ENCODE measurements around the gene COL24A1. TPM values are rescaled to one million over a fixed set of nuclear protein-coding genes. Genes with fewer than 3 reads are reported as not detected.
"Not testable (repeated sequence)": the region's sequence is repeated elsewhere in the genome, so short reads cannot be mapped to it uniquely, and the experiment has no call there.

Gene COL24A1
- total and polyA plus RNA-seq, 10 donors: 0.06 to 1.1 (median 0.55) TPM

GRCh38 chr1:86089765-86090164 lies 66.8 kb downstream of the COL24A1 start:
- no peak overlapping the region for H3K27ac ChIP-seq
- TF ChIP-seq POLR2A (IDR thresholded peaks at IDR 0.05): no peak
- TF ChIP-seq POLR2AphosphoS5 (IDR thresholded peaks at IDR 0.05): no peak
- no peak for TF ChIP-seq CTCF (IDR thresholded peaks at IDR 0.05 in 8 of 11, conservative IDR thresholded peaks at IDR 0.05 in 3 of 11)
- no peak for DNase-seq

GRCh38 chr1:86085741-86086409 lies 70.7 kb downstream of the COL24A1 start:
- no peaks in the 10 kb centered on the region for H3K27me3 ChIP-seq (replicated peaks in 1 of 7)
- no peak overlapping the region for H3K27ac ChIP-seq
- no peak for DNase-seq
- 50 to 71% (median 55%) methylated on average over 3 of the region's 3 CpGs for WGBS, 5 donors
- no peak overlapping the region for H3K4me3 ChIP-seq
- TF ChIP-seq POLR2A (IDR thresholded peaks at IDR 0.05) (no peak), POLR2AphosphoS5 (IDR thresholded peaks at IDR 0.05) (no peak), CTCF (IDR thresholded peaks at IDR 0.05 in 8 of 11, conservative IDR thresholded peaks at IDR 0.05 in 3 of 11) (no peak)
- H3K36me3 ChIP-seq: no peaks in the 10 kb centered on the region
- no peaks in the 10 kb centered on the region for H3K4me1 ChIP-seq
- intact Hi-C loops (cut with DNase I; ENCODE audit: low total_unique reads): no loop called here
- no peaks in the 10 kb centered on the region for H3K9me3 ChIP-seq

More at GRCh38 chr1:86089765-86090164, 66.8 kb downstream of the COL24A1 start:
- Histone ChIP-seq H3K27me3 (replicated peaks in 1 of 7) (no peaks in the 10 kb centered on the region), H3K4me3 (no peak overlapping the region), H3K9me3 (peaks cover 0 to 8% (median 0%) of the 10 kb centered on the region in 8 donors), H3K4me1 (no peaks in the 10 kb centered on the region), H3K36me3 (no peaks in the 10 kb centered on the region)
- 85 to 96% (median 92%) methylated on average over 16 of the region's 16 CpGs for WGBS, 5 donors
- intact Hi-C loops (cut with DNase I; ENCODE audit: low total_unique reads): no loop called here

GRCh38 chr1:86084998-86085397 lies 71.6 kb downstream of the COL24A1 start:
- intact Hi-C loops (cut with DNase I; ENCODE audit: low total_unique reads): no loop called here
- Histone ChIP-seq H3K4me1 (no peaks in the 10 kb centered on the region), H3K27ac (no peak overlapping the region), H3K9me3 (no peaks in the 10 kb centered on the region), H3K36me3 (no peaks in the 10 kb centered on the region), H3K4me3 (no peak overlapping the region), H3K27me3 (replicated peaks in 1 of 7) (no peaks in the 10 kb centered on the region)
- DNase-seq: no peak
- no peak for TF ChIP-seq CTCF (IDR thresholded peaks at IDR 0.05 in 8 of 11, conservative IDR thresholded peaks at IDR 0.05 in 3 of 11)
- no peak for TF ChIP-seq POLR2A (IDR thresholded peaks at IDR 0.05)
- TF ChIP-seq POLR2AphosphoS5 (IDR thresholded peaks at IDR 0.05): no peak

GRCh38 chr1:86082183-86082582 lies 74.4 kb downstream of the COL24A1 start:
- TF ChIP-seq POLR2AphosphoS5 (IDR thresholded peaks at IDR 0.05) (no peak), CTCF (IDR thresholded peaks at IDR 0.05 in 8 of 11, conservative IDR thresholded peaks at IDR 0.05 in 3 of 11) (no peak), POLR2A (IDR thresholded peaks at IDR 0.05) (no peak)
- no peaks in the 10 kb centered on the region for H3K4me1 ChIP-seq
- intact Hi-C loops (cut with DNase I; ENCODE audit: low total_unique reads): no loop called here

GRCh38 chr1:86072474-86072873 lies 84.1 kb downstream of the COL24A1 start:
- H3K27ac ChIP-seq; H3K27me3 ChIP-seq (replicated peaks in 1 of 7); H3K4me3 ChIP-seq; H3K9me3 ChIP-seq; H3K36me3 ChIP-seq; DNase-seq; intact Hi-C loops (cut with DNase I; ENCODE audit: low total_unique reads); H3K4me1 ChIP-seq: not testable (repeated sequence)
- 82 to 92% (median 83%) methylated on average over 1 to 6 of the region's 6 CpGs for WGBS, 5 donors

More at GRCh38 chr1:86082183-86082582, 74.4 kb downstream of the COL24A1 start:
- Histone ChIP-seq H3K36me3 (no peaks in the 10 kb centered on the region), H3K27ac (no peak overlapping the region), H3K27me3 (replicated peaks in 1 of 7) (no peaks in the 10 kb centered on the region), H3K9me3 (peaks cover 0 to 21% (median 9%) of the 10 kb centered on the region in 8 donors), H3K4me3 (no peak overlapping the region)
- no peak for DNase-seq

GRCh38 chr1:86071870-86072269 lies 84.7 kb downstream of the COL24A1 start:
- H3K36me3 ChIP-seq; H3K4me1 ChIP-seq; H3K4me3 ChIP-seq; H3K27ac ChIP-seq; DNase-seq; H3K9me3 ChIP-seq; intact Hi-C loops (cut with DNase I; ENCODE audit: low total_unique reads); H3K27me3 ChIP-seq (replicated peaks in 1 of 7): not testable (repeated sequence)
- WGBS, 5 donors: 85 to 100% (median 88%) methylated on average over 1 to 6 of the region's 6 CpGs
